ENCODE results near the gene ST6GAL2. TPM values are rescaled to one million over a fixed set of nuclear protein-coding genes. Genes with fewer than 3 reads are reported as not detected.

ST6GAL2 gene
- total RNA-seq, 1 experiment from 2014 or later: not detected

DNA sequence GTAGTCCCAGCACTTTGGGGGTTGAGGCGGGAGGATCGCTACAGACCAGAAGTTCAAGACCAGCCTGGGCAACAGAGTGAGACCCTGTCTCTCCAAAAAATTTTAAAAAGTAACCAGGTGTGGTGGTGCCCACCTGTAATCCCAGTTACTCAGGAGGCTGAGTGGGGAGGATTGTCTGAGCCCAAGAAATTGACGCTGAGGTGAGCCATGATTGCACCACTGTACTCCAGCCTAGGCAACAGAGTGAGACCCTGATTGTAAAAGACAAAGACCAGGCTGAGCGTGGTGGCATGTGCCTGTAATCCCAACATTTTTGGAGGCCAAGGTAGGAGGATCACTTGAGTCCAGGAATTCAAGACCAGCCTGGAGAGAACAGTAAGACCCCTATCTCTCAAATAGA, 7.8 kb downstream of the ST6GAL2 start:
- Histone ChIP-seq H3K4me3 (no peak overlapping the region), H3K36me3 (no peaks in the 10 kb centered on the region), H3K27me3 (replicated peaks) (no peaks in the 10 kb centered on the region), H3K27ac (no peak overlapping the region), H3K9me3 (replicated peaks) (no peaks in the 10 kb centered on the region), H3K4me1 (replicated peaks) (no peaks in the 10 kb centered on the region)
- DNase-seq (ENCODE audit: low read depth in 1 of 2, low spot score in 2 of 2): no peak

DNA sequence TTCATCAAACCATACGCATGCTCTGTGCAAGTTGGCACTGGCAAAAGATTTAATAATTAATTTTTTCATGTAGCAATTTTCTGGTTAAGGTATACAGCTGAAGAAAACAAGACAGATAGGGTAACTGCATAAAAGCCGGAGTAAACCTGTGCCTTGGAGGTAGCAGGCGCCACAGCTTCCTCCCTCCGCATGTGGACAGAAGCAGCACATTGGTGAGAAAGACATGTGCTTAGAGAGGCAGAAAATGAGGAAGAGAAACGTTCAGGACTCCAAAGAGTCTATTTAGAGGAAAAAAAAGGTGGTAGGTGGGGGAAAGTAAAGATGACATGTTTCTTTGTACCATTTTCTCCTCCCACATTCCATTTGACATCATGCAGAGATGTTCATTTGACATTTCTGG, 9.3 kb downstream of the ST6GAL2 start:
- Histone ChIP-seq H3K9me3 (replicated peaks) (no peaks in the 10 kb centered on the region), H3K4me1 (replicated peaks) (no peaks in the 10 kb centered on the region)

DNA sequence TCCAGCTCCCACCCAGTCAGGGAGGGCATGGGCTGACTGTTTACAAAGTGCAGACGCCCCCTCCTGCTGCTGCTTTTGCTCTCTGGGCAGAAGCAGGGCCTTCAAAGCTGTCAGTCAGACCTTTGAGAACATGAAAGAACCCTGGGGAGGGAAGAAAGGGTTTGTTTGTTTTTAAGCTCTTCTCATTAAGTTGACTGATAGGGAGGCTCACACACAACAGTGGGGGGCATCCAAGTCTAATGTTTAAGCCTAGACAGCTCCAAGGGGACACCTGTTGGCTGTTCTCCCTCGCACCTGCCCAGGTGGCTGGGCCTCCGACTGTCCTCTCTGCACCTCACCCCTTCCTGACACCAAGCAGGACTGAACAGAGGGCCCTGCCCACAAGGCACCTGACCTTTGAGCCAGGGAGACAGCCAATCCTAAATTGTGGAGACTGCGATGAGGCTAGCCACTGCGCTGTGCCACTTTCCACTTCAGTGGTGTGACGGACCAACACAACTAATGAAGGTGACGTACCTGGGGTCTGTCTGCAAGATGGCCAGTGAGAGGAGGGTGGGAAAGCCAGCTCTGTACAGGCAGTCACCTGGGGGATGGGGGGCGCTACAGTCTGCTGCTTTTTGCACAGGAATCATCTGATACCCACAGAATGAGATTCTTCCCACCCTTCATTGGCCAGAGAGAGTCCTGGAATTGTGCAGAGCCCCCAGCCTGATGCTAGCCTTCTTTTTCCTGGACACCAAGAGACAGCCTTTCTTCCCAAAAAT, 16.3 kb downstream of the ST6GAL2 start:
- H3K27me3 ChIP-seq (replicated peaks): no peaks in the 10 kb centered on the region
- H3K4me1 ChIP-seq (replicated peaks): no peaks in the 10 kb centered on the region
- no peak for DNase-seq (ENCODE audit: low read depth in 1 of 2, low spot score in 2 of 2)
- H3K9me3 ChIP-seq (replicated peaks): no peaks in the 10 kb centered on the region
- H3K4me3 ChIP-seq: no peak overlapping the region
- H3K27ac ChIP-seq: no peak overlapping the region
- H3K36me3 ChIP-seq: no peaks in the 10 kb centered on the region

More for the DNA sequence above, 9.3 kb downstream of the ST6GAL2 start:
- Histone ChIP-seq H3K27ac (no peak overlapping the region), H3K4me3 (no peak overlapping the region), H3K36me3 (no peaks in the 10 kb centered on the region), H3K27me3 (replicated peaks) (no peaks in the 10 kb centered on the region)
- DNase-seq (ENCODE audit: low read depth in 1 of 2, low spot score in 2 of 2): no peak

DNA sequence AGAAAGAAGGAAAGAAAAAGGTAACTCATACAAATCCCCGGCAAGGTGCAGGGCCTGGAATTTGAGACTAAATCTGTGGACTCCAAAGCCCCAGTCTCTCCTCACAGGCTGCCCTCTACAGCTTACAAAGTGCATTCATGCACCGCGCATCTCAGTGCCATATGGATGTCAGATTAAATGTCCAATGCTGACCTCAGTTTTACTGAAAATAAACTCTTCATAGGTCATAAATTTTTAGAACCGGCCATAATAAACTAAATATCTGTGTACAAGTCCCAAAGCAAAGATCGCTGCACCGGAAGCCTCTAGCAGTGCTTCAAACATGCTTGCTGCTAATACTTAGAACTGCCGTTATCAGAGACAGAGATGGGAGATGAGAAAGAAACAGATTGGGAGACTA, 17.7 kb downstream of the ST6GAL2 start:
- Histone ChIP-seq H3K27me3 (replicated peaks) (0 out of 2 replicates have a peak, but pooled peaks cover 3% of the 10 kb centered on the region), H3K27ac (no peak overlapping the region), H3K9me3 (replicated peaks) (no peaks in the 10 kb centered on the region), H3K4me3 (no peak overlapping the region), H3K4me1 (replicated peaks) (no peaks in the 10 kb centered on the region), H3K36me3 (no peaks in the 10 kb centered on the region)
- DNase-seq (ENCODE audit: low read depth in 1 of 2, low spot score in 2 of 2): no peak

DNA sequence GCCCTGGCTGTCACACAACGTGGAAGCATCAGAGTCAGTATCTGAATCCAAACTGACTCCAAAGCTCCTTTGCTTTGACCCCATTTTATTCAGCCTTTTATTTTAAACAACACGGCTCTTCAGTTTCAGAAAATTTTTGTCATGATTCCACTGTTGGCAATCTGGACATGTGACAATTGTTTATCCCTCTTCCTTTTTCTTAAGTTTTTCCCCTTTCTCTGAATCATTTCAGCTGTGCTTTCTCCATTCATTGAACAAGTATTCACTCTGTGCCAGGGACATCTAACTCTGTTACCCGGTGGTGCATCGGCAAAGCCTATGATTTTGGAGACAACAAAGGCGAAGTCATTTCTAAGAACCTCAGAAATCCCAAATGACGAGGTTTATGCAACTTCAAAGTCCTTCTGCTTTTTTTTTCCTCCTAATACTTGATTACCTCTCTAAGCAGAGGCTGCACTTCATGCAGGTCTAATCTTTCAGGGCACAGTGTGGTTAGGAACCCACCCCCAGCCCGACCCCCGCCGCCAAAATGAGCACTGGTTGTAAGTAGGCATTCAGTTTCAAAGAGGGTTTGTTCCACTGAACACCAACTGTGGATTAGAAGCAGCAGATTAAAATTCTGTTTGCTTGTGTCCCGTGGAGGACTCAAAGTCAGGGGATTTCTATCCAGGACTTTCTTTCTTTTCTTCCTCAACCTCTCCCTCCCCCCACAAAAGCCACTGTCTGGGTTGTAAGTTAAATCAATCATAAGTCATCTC, 18.6 kb downstream of the ST6GAL2 start:
- no peaks in the 10 kb centered on the region for H3K4me1 ChIP-seq (replicated peaks)
- H3K27ac ChIP-seq: no peak overlapping the region
- H3K4me3 ChIP-seq: no peak overlapping the region
- no peak for DNase-seq (ENCODE audit: low read depth in 1 of 2, low spot score in 2 of 2)
- no peaks in the 10 kb centered on the region for H3K36me3 ChIP-seq
- H3K27me3 ChIP-seq (replicated peaks): 0 out of 2 replicates have a peak, but pooled peaks cover 3% of the 10 kb centered on the region
- no peaks in the 10 kb centered on the region for H3K9me3 ChIP-seq (replicated peaks)

DNA sequence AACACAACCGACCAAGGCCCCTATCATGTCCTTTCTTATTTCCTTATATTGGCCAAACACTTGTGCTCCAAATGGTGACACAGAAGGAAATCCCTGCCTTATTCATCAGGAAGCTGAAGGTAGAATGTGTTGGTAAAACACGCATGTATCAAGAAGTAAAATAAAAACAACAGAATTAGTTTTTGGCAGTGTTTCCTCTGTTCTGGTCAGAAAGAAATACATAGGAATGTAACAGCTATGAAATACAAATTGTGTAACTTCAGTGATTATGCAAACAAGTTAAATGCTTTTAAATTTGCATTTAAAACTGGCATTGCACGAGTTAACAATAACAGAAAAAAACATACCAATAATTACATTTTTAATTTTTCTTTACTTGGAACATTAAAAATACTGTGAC, 19.3 kb downstream of the ST6GAL2 start:
- H3K4me1 ChIP-seq (replicated peaks): no peaks in the 10 kb centered on the region
- no peaks in the 10 kb centered on the region for H3K9me3 ChIP-seq (replicated peaks)
- H3K36me3 ChIP-seq: no peaks in the 10 kb centered on the region
- no peak overlapping the region for H3K4me3 ChIP-seq
- H3K27me3 ChIP-seq (replicated peaks): 0 out of 2 replicates have a peak, but pooled peaks cover 3% of the 10 kb centered on the region
- no peak for DNase-seq (ENCODE audit: low read depth in 1 of 2, low spot score in 2 of 2)
- H3K27ac ChIP-seq: no peak overlapping the region

DNA sequence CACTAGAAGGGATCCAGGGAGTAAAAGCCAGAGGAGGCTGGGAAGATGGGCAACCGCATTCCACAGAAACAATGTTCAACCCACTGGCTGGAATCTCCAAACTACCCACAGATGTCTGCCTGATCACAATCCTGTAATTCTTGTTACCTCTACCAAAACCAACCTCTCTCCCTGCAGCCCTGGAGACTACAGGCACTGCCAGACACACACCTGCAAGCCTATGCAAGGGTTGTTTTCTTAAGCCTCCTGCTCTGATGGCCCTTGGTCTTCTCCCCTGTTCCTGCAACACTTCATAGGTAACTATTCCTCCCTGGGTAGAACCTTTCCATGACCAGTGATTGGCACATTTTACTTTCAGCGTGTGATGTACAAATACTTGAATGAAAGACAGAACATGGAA, 21.9 kb downstream of the ST6GAL2 start:
- DNase-seq (ENCODE audit: low read depth in 1 of 2, low spot score in 2 of 2): no peak
- Histone ChIP-seq H3K4me3 (no peak overlapping the region), H3K27ac (no peak overlapping the region), H3K36me3 (no peaks in the 10 kb centered on the region), H3K4me1 (replicated peaks) (no peaks in the 10 kb centered on the region), H3K27me3 (replicated peaks) (0 out of 2 replicates have a peak, but pooled peaks cover 3% of the 10 kb centered on the region), H3K9me3 (replicated peaks) (no peaks in the 10 kb centered on the region)

DNA sequence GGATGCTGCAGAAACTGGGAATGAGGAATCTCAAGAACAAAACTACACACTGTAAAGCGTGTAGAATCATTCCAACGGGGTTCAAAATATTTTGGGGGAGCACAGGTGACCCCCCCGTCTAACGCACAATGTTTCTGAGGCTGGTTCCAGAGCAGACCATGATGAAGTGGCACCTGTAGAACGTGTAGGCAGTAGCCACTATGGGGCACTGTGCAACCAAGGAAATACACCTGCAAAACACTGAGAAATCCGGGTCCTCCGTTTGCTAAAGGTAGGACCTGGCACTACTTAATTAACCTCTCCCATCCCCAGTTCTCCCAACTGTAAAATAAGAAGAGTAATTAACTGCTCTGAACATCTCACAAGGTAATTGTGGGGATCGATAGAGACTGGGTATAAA, 22.6 kb downstream of the ST6GAL2 start:
- Histone ChIP-seq H3K27ac (no peak overlapping the region), H3K27me3 (replicated peaks) (0 out of 2 replicates have a peak, but pooled peaks cover 3% of the 10 kb centered on the region)
- no peak for DNase-seq (ENCODE audit: low read depth in 1 of 2, low spot score in 2 of 2)

DNA sequence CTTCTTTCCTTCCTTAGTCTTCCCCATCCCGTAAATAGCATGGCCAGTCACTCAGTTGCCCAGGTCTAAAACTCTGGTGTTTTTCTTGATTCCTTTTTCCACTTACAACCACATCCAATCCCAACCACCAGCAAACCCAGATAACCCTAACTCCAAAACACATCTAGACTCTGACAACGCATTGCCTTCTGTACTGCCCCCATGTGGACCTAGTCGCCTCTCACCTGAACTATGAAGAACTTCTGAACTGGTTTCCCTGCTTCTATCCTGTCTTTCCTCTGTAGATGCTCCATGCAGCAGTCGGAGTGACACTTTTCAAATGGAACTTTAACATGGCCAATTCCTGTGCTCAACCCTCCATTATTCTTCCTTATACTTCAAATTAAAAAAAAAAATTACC, 26.5 kb downstream of the ST6GAL2 start:
- Histone ChIP-seq H3K27ac (no peak overlapping the region), H3K4me3 (no peak overlapping the region), H3K4me1 (replicated peaks) (no peaks in the 10 kb centered on the region), H3K9me3 (replicated peaks) (no peaks in the 10 kb centered on the region), H3K36me3 (no peaks in the 10 kb centered on the region), H3K27me3 (replicated peaks) (0 out of 2 replicates have a peak, but pooled peaks cover 2% of the 10 kb centered on the region)
- DNase-seq (ENCODE audit: low read depth in 1 of 2, low spot score in 2 of 2): no peak

More for the DNA sequence above, 22.6 kb downstream of the ST6GAL2 start:
- no peak overlapping the region for H3K4me3 ChIP-seq
- H3K36me3 ChIP-seq: no peaks in the 10 kb centered on the region
- H3K4me1 ChIP-seq (replicated peaks): no peaks in the 10 kb centered on the region
- no peaks in the 10 kb centered on the region for H3K9me3 ChIP-seq (replicated peaks)

DNA sequence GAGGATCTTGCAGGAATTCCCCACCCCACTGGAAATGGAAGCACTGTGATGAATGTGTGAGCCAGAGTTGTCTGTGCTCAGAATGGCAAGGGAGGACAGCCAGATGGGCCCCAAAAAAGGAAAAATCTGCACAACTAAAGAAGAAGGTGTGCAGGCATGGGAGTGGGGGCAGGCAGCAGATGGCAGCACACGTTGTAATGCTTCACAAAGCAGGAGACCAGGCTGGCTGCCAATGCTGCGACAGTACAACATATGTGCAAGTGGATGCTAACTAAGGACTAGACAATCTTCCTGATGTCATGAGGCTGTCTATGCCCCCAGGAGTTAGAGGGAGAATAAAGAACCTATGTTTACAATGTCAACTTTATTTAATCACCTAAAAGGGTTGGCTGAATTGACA, 27.2 kb downstream of the ST6GAL2 start:
- no peaks in the 10 kb centered on the region for H3K36me3 ChIP-seq
- no peaks in the 10 kb centered on the region for H3K27me3 ChIP-seq (replicated peaks)
- DNase-seq (ENCODE audit: low read depth in 1 of 2, low spot score in 2 of 2): no peak
- no peak overlapping the region for H3K4me3 ChIP-seq
- no peaks in the 10 kb centered on the region for H3K9me3 ChIP-seq (replicated peaks)
- no peak overlapping the region for H3K27ac ChIP-seq
- H3K4me1 ChIP-seq (replicated peaks): no peaks in the 10 kb centered on the region

DNA sequence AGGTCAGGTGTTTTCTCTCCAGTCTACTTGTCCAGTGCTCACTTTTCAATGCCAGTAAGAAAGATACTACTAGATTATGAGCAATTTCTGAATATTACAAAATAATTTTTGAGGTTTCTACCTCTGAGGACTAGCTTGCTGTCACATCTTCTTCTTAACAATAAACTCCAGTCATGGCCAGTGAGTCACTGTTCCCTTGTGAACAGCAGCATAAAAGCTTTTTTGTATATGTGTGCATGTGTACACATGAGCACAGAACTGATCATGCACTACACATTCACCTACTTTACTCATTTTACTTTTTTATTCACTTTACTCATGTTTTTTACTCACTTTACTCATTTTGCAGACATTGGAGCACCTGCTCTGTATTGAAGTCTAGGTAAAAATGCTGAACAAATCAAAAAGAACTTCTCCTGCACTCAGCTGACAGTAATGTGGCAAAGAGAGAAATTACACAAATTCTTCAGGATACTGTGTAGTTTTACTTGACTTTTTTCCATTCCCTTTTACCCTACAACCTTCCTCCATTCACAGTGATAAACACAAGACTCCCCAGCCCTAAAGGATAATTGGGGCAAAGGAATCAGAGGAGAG, 28.0 kb downstream of the ST6GAL2 start:
- Histone ChIP-seq H3K36me3 (no peaks in the 10 kb centered on the region), H3K9me3 (replicated peaks) (no peaks in the 10 kb centered on the region), H3K27ac (no peak overlapping the region), H3K4me3 (no peak overlapping the region), H3K4me1 (replicated peaks) (no peaks in the 10 kb centered on the region), H3K27me3 (replicated peaks) (no peaks in the 10 kb centered on the region)
- no peak for DNase-seq (ENCODE audit: low read depth in 1 of 2, low spot score in 2 of 2)

DNA sequence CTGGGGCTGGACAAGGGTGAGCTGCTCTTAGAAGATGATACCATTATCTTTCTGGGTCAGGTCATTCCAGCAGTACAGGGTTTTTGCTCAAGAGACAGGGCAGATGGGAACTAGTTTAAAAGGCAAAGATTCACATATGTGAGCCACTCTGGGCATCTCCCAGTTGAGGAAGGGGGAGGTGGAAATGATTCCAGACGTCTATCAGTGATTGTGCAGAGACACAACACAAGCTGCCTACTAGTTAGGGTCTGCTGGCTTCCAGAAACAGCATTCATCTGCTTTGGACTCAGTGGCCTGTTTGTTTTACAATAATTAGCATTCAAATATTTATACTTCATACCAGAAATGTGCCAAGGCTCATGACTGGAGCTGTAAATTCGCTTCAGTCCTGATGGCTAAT, 32.3 kb downstream of the ST6GAL2 start:
- no peak overlapping the region for H3K27ac ChIP-seq
- H3K4me3 ChIP-seq: no peak overlapping the region
- H3K9me3 ChIP-seq (replicated peaks): no peaks in the 10 kb centered on the region
- no peak for DNase-seq (ENCODE audit: low read depth in 1 of 2, low spot score in 2 of 2)
- no peaks in the 10 kb centered on the region for H3K36me3 ChIP-seq
- H3K27me3 ChIP-seq (replicated peaks): no peaks in the 10 kb centered on the region
- H3K4me1 ChIP-seq (replicated peaks): no peaks in the 10 kb centered on the region

DNA sequence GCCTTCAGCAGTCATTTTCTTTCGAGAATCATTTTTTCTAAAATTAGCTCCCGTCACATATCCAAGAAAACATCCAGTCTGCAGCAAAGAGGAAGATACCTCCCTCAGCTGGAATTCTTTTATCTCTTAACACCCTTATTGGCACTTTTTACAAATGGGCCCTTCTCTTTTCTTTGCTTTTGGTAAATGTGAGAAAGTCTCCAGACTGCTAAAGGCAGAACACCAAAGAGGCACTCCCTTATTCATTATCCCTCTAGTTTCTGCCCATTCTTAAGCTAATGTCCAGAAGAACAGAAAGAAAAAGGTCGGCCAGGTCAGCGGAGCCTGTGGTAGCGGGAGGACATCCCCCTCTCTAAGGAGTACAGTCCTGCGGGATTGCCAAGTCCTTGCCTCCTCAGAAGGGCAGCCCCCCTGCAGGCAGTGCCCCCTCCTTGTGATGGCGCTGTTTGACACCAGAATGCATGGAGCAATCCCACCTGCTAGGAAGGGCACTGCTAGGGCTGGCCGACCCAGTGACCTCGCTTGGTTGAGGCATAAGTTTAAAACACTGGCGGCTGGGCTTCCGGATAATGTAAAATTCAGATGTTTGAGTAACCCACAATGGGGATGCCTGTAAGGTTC, 34.0 kb downstream of the ST6GAL2 start:
- H3K27me3 ChIP-seq (replicated peaks): no peaks in the 10 kb centered on the region
- no peak for DNase-seq (ENCODE audit: low read depth in 1 of 2, low spot score in 2 of 2)

More for the DNA sequence above, 34.0 kb downstream of the ST6GAL2 start:
- Histone ChIP-seq H3K4me1 (replicated peaks) (no peaks in the 10 kb centered on the region), H3K9me3 (replicated peaks) (no peaks in the 10 kb centered on the region), H3K27ac (no peak overlapping the region), H3K4me3 (no peak overlapping the region), H3K36me3 (no peaks in the 10 kb centered on the region)

Data from SJSA1 (cell line).